ENCODE data around the gene IDNK.

IDNK gene

DNA sequence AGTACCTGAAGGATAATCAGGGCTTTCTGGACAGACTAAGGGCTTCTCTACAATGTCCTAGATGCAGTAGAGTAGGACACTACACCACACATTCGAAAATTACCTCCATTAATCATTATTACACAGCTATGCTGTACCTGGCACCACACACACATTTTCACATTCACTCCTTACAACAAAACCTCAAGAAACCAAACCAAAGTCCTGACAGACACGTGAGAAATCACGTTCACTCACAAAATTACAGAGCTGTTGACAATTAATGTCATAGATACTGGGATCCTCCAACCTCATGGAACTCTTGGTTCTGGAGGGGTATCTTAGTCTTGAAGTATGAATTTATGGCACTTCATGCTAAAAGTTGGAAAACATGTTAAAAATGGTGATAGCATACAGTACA is 68.5 kb downstream of the IDNK start:
- no peak for DNase-seq (ENCODE audit: low read depth in 2 of 2)
